Right hindlimb (tissue), 1 donor: ENCODE results near the gene MAPKBP1.

Experiments
- DNase-seq: peaks from one replicate; pipeline ENCODE4 v3.0.0-alpha.2; 2018

MAPKBP1 gene

DNA sequence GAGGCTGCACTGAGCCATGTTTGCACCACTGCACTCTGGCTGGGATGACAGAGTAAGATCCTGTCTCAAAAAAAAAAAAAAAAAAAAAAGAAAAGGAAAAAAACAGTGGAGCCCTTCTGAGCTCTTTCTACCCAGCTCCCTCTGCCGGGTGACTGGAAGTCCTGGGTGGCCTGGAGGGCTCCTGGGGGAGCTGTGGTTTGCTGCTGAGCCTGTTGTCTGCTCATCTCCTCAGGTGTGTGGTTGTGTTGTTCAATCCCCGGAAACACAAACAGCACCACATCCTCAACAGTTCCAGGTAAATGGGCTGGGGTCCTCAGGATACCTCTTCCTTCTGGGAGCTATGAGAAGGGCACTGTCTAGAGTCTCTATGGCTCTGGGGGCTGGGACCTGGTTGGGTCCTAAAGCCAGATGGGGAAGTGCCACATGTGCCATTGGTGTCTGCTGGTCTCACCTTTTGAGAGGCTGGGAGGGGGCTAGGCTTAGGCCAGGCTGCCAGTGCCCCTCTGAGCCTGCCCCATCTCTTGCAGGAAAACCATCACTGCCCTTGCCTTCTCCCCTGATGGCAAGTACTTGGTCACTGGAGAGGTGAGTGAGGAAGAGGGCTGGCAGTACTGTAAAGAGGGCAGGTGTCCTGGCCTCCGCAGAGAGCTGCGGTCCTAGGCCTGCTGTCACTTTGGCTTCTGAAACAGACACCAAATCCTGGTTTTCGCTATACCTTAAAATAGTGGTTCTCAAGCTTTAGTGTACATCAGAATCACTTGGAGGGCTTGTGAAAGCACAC, 36.6 kb downstream of the MAPKBP1 start:
- DNase-seq = no peak

DNA sequence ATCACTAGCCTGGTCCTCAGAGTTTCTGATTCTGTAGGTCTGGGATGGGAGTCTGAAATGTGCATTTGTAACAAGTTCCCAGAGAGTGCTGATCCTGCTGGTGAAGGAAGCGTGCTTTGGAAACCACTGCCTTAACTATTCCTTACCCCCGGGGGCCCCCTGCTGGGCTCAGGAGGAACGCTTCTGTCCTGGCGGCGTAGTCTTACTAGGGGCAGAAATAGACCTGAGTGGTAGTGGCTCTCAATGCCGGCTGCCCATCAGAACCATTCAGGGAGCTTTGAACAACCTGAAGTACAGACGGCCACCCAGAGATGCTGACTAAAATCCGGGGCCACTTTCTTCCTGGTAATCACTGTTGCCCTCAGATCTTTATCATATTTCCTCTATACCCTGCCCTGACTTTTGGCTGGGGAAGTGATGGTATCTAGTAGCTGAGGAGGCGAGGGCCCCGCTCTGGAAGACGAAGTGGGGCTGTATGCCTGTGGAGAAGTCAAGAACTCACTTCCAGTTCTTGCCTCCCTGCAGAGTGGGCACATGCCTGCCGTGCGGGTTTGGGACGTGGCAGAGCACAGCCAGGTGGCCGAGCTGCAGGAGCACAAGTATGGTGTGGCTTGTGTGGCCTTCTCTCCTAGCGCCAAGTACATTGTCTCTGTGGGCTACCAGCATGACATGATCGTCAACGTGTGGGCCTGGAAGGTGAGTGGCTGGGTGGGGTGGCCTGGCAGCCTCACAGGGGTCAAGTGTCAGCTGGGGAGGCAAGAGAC, 37.3 kb downstream of the MAPKBP1 start:
- peak; percentile 87 for DNase-seq

DNA sequence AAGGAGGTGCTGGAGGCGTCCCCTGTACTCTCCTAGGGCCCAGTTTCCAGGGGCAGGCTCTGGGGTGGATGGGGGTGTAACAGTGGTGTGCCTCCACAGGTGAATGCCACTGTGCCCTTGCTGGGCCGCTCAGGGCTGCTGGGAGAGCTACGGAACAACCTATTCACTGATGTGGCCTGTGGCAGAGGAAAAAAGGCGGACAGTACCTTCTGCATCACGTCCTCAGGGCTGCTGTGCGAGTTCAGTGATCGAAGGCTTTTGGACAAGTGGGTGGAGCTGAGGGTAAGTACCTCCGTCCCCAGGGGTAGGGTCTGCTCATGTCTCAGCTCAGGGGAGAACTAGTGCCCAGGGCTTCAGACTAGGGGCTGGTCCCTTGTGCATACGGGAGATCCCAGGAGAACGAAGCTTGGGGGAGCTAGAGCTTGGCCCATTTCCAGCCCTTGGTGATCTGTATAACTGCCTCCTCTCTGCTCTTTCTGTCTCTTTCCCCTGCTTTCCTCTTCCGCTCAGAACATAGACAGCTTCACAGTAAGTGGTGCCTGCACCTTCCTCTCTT, 38.6 kb downstream of the MAPKBP1 start:
- DNase-seq = no peak

- DNase-seq = no peak
Observed at GRCh38 chr15:41813426-41813825, 39.1 kb downstream of the MAPKBP1 start.

GRCh38 chr15:41814534-41814933, 40.2 kb downstream of the MAPKBP1 start:
- no peak for DNase-seq

GRCh38 chr15:41816788-41817187, 42.5 kb downstream of the MAPKBP1 start:
- no peak for DNase-seq

DNA sequence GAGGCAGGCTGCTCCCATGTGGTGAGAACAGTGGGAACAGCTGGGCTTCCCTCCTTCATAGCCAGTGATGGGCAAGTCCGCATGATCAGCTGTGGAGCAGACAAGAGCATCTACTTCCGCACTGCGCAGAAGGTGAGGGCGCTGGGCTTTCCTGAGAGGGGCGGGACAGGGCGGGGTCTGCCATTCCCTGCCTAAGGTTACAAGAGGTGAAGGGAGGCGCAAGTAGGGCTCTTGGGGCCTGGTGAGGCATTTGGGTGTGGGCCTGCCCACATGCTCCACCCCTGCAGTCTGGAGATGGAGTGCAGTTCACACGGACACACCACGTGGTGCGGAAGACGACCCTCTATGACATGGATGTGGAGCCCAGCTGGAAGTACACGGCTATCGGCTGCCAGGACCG, 43.0 kb downstream of the MAPKBP1 start:
- DNase-seq = no peak

GRCh38 chr15:41817781-41818180, 43.5 kb downstream of the MAPKBP1 start:
- DNase-seq = no peak

GRCh38 chr15:41819455-41820050, 45.3 kb downstream of the MAPKBP1 start:
- no peak for DNase-seq

DNA sequence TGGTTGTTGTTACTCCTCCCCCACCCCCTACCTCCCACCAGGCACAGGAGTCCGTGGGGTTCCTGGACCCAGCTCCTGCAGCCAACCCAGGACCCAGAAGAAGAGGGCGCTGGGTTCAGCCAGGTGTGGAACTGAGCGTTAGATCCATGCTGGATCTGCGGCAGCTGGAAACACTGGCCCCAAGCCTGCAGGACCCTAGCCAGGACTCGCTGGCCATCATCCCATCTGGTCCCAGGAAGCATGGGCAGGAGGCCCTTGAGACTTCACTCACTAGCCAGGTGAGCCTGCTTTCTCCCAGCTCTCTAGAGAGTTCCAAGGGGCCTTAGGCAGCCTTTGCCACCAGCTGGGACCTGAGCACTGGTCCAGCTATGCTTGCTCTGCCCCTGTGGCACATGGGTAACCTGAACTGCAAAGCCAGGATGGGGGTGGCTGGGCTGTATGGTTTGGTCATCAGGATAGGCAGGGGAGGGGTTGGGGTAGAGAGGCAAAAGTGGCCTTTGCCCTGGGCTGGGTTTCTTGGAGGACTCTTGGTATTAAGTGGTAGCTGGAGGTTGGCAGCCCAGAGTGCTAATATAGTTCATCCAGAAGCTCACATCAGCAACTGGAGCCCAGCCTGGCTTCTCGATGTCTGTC, 46.6 kb downstream of the MAPKBP1 start:
- DNase-seq = no peak

- DNase-seq = no peak
Observed at GRCh38 chr15:41821831-41822230, 47.5 kb downstream of the MAPKBP1 start.

GRCh38 chr15:41822471-41822870, 48.2 kb downstream of the MAPKBP1 start:
- no peak for DNase-seq

GRCh38 chr15:41822957-41823356, 48.7 kb downstream of the MAPKBP1 start:
- no peak for DNase-seq

GRCh38 chr15:41823502-41823901, 49.2 kb downstream of the MAPKBP1 start:
- no peak for DNase-seq

DNA sequence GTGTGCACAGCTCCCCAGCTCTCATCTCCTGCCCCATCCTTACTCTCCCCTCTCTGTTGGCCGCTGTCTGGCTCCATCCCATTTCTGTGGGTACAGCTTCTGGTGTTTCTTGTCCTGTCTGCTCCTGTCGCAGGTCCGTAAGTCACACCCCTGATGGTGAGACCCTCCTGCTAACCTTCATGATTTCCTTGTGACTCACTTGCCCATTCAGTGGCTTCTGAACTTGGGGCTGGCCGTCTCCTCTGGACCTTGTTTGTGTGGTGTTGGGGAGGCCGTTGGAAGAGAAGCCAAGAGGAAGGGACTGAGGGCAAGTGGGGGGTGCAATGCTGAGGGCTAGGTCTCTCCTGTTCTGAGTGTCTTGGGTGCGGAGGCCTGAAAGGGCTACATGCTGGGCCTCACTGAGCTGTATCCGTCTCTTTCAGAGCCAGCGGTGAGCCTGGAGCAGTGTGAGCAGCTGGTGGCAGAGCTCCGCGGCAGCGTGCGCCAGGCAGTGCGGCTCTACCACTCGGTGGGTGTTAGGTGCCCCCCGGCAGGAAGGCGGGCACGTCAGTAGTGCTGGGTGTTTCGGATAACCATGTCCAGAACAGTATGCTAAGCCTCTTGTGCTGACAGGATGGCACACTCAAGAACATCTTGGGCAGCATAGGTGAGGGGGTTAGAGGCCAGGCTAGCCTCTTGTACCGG, 49.9 kb downstream of the MAPKBP1 start:
- no peak for DNase-seq

DNA sequence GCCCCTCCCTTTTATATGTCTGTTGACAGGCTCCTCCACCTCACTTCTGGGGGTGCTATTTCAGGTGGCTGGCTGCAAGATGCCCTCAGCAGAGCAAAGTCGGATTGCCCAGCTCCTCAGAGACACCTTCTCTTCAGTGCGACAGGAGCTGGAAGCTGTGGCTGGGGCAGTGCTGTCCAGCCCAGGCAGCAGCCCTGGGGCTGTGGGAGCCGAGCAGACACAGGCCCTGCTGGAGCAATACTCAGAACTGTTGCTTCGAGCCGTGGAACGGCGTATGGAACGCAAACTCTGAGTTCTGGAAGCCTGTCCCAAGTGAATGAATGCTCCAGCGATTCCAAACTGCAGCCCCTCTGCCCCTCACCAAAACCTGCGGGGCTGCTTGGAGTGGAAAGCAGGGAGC, 50.9 kb downstream of the MAPKBP1 start:
- no peak for DNase-seq

- no peak for DNase-seq
Observed at GRCh38 chr15:41825572-41826535, 51.6 kb downstream of the MAPKBP1 start.

DNA sequence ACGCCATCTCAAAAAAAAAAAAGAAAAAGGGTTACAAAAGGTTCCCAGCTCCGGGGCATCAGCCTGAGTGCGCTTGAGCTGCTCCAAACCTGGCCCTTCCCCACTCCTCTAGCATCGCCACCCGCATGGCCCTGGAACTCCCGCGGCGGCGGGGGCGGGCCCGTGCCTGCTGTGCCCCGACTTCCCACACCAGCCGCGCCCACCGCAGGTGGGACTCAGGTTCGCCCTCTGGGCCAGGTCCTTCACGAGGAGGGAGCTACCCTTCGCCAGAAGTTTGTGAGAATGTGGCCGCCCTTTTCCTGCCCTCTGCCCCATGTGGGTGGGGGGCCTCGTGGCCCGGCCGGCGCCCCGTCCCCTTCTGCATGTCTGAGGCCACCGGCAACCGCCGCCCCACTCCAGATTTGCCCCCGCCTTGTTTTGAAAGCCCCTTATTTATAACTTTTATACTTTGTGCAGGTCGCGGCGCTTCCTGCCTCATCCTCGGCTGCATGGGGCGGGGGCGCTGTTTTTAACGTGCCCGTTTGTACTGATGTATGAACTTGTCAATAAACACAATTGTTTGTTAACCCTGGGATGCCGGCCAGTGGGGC, 53.1 kb downstream of the MAPKBP1 start:
- DNase-seq = no peak

DNA sequence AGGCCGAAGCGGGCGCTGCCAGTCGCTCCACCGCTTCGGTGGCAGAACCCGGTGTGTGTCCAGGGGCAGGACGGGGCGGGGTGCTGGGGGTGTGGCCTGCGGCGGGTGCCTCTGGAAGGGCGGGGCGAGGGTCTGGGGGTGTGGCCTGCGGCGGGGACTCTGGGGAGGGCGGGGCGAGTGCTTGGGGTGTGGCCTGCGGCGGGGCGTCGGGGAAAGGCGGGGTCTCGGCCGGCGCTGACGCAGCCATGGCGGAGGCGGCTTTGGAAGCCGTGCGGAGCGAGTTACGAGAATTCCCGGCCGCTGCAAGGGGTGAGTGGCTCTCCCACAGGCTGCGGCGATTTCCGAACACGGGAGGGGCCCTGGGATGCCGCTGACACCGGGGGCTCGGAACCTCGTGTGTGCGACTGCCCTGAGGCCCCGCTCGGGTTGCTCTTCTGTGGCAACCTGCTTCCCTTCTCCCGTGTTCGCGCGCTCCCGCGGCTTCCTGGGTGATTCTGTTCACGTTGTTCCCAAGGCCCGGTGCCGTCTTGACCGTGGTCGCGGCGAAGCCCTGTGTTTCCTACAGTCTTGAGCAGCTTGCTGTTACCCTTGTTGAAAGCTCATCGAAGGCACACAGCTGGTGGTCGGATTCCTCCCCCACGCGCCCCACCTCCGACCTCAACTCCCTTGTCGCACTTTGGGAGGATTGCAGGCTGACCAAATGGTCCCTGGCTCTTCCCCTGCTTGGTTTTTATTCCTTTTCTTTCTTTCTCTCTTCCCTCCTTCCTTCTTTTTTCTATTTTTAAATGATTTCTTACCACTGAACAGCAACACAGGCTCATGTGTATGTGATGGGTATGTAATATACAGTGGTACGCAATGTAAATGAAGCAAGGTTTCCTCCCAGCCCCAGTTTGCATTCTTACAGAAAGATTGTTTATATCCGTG, 53.9 kb downstream of the MAPKBP1 start, which contains the start of gene JMJD7:
TSS of gene JMJD7 (plus strand) at position 213 of the 927 bp plus-strand sequence. CDS start at position 246, 33 bp downstream.
- peak; percentile 97 for DNase-seq

DNA sequence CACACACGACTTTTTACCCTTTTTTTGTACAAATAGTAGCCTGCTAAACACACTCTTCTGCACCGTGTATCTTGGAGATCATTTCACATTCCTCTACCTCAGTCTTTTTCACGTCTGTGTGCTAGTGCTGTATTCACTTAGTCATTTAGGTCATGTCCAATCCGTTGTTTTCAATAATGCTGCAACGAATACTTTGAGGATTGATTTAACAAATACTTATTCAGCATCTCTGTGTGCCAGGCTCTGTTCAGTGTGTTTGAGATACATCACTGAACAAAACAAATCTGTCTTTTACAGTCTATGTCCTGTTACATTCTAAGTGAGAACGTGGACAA, 54.5 kb downstream of the MAPKBP1 start:
- DNase-seq = no peak
